A673 (cell line): ENCODE results near the gene PYDC2. TPM values are rescaled to one million over a fixed set of nuclear protein-coding genes. Genes with fewer than 3 reads are reported as not detected.

Experiments
- BruUV-seq: library from RNA; stranded (reverse); fragments of 400-500 nt; replicated peaks from 2 replicates; lab custom pipeline; 2021; lab: Mats Ljungman, UMichigan
- CTCF ChIA-PET: fragments of 300-600 bp; sonication (Branson Sonifier 250); formaldehyde crosslinking; loops from one replicate; lab custom pipeline; 2022; ENCODE audit warnings: antibody characterized with exemption; lab: Charles Lee
- POLR2A ChIA-PET: fragments of 300-600 bp; sonication (Branson Sonifier 250); formaldehyde crosslinking; loops from one replicate; lab custom pipeline; 2022; ENCODE audit warnings: antibody characterized with exemption; ENCODE audit not compliant: low non-redundant PET; lab: Charles Lee
- DNase-seq: peaks from one replicate; pipeline ENCODE4 v3.0.0-alpha.2; 2015; ENCODE audit warnings: low spot score
- H3K27ac ChIP-seq: fragments of 200-600 bp; sonication (generic); 2 replicates; pipeline ENCODE4 v1.5.1; 2016; ENCODE audit warnings: mixed run types, low read depth, mild to moderate bottlenecking, mixed read lengths, antibody characterized with exemption, low read length; ENCODE audit not compliant: poor library complexity, severe bottlenecking
- H3K27me3 ChIP-seq: fragments of 200-600 bp; sonication (generic); replicated peaks from 2 replicates; pipeline ENCODE4 v1.6.1; 2017; ENCODE audit warnings: mixed run types, low read depth, mild to moderate bottlenecking, mixed read lengths, antibody characterized with exemption, low read length; ENCODE audit not compliant: insufficient read depth, poor library complexity
- H3K36me3 ChIP-seq: fragments of 200-600 bp; sonication (generic); 2 replicates; pipeline ENCODE4 v1.6.1; 2016; ENCODE audit warnings: mixed run types, mild to moderate bottlenecking, mixed read lengths, antibody characterized with exemption, low read length; ENCODE audit not compliant: insufficient read depth, poor library complexity, severe bottlenecking
- H3K4me1 ChIP-seq: fragments of 200-600 bp; sonication (generic); 2 replicates; pipeline ENCODE4 v1.6.1; 2017; ENCODE audit warnings: mixed run types, mild to moderate bottlenecking, mixed read lengths, antibody characterized with exemption, low read length; ENCODE audit not compliant: insufficient read depth, poor library complexity, severe bottlenecking
- H3K4me3 ChIP-seq: fragments of 200-600 bp; sonication (generic); 2 replicates; pipeline ENCODE4 v1.5.1; 2016; ENCODE audit warnings: low read depth, mixed run types, mild to moderate bottlenecking, mixed read lengths, low read length; ENCODE audit not compliant: poor library complexity, severe bottlenecking
- H3K9me3 ChIP-seq: fragments of 200-600 bp; sonication (generic); 2 replicates; pipeline ENCODE4 v1.6.1; 2016; ENCODE audit warnings: mixed run types, low read depth, mild to moderate bottlenecking, mixed read lengths, antibody characterized with exemption, low read length; ENCODE audit not compliant: poor library complexity, severe bottlenecking
- CTCF ChIP-seq: fragments of 300-800, 200-600 bp; sonication (generic); conservative IDR thresholded peaks from 2 replicates; pipeline ENCODE4 v1.5.1; 2017; ENCODE audit warnings: low read depth, mild to moderate bottlenecking, antibody characterized with exemption, low read length, moderate library complexity, mixed read lengths
- EZH2 ChIP-seq: fragments of 200-600 bp; sonication (generic); IDR thresholded peaks from 2 replicates; pipeline ENCODE4 v1.6.1; 2017; ENCODE audit warnings: borderline replicate concordance, low read depth, mild to moderate bottlenecking, mixed read lengths, antibody characterized with exemption, low read length; ENCODE audit not compliant: poor library complexity, severe bottlenecking
- intact Hi-C: fragments of 100-400 bp; cut with micrococcal nuclease; formaldehyde crosslinking; loops from one replicate; pipeline ENCODE4 v1.10.0; 2022; ENCODE audit not compliant: unreplicated experiment
- total RNA-seq: library from RNA; stranded (reverse); gene quantifications from 2 replicates; pipeline ENCODE4 v1.2.3, GENCODE V29; 2021

The PYDC2 gene
- total RNA-seq, 1 experiment from 2014 or later = not detected

DNA sequence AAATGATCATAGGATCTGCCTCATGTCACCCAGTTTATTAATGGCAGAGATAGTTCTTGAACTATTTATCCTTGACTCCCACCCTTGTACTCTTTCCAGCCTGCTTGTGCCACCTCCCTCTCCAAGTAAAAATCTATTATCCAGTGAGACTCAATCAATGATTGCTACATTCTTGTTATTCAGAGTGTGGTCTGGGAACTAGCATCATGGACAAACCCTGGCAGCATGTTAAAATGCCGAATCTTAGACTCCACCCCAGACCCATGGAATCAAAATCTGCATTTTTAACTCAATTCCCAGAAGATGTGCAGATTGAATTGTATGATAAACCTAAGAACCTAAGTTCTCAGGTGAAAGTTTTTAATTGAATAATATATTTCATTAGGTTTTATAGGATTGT, 34.7 kb upstream of the PYDC2 start:
- no peak overlapping the region for H3K27ac ChIP-seq
- H3K36me3 ChIP-seq = no peaks in the 10 kb centered on the region
- no peaks in the 10 kb centered on the region for H3K4me1 ChIP-seq
- no peaks in the 10 kb centered on the region for H3K9me3 ChIP-seq
- H3K4me3 ChIP-seq = no peak overlapping the region
- intact Hi-C loops = no loop called here
- no peak for DNase-seq
- ChIA-PET CTCF (no interaction called here), POLR2A (no interaction called here)
- H3K27me3 ChIP-seq = no peaks in the 10 kb centered on the region
- no TSS peak for BruUV-seq
- TF ChIP-seq CTCF = no peak

DNA sequence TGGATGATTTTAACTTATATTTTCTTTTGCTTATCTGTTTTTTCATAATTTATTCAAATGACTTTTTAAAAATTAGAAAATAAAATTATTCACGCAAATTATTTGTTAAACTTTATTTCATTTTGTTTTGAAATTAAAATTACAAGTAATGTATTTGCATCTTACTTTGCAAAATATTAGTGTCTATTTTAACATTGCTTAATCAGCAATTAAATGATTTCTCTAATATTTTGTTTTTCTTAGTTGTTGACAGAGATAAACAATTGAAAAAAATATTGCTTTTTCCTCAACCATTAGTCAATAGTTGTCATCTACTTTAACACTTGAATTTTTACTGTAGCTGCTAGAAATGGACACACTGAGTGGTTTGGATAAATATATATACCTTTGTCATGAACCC, 32.8 kb upstream of the PYDC2 start:
- H3K4me3 ChIP-seq = no peak overlapping the region
- H3K4me1 ChIP-seq = no peaks in the 10 kb centered on the region
- intact Hi-C loops = no loop called here
- DNase-seq = no peak
- ChIA-PET POLR2A (no interaction called here), CTCF (no interaction called here)
- TF ChIP-seq CTCF = no peak
- no peak for TF ChIP-seq EZH2
- no TSS peak for BruUV-seq
- no peaks in the 10 kb centered on the region for H3K9me3 ChIP-seq
- H3K27ac ChIP-seq = no peak overlapping the region
- no peaks in the 10 kb centered on the region for H3K27me3 ChIP-seq
- no peaks in the 10 kb centered on the region for H3K36me3 ChIP-seq

GRCh38 chr3:191430103-191430502, 30.9 kb upstream of the PYDC2 start:
- Histone ChIP-seq H3K27me3 (no peaks in the 10 kb centered on the region), H3K4me1 (no peaks in the 10 kb centered on the region), H3K9me3 (no peaks in the 10 kb centered on the region), H3K36me3 (no peaks in the 10 kb centered on the region), H3K4me3 (no peak overlapping the region), H3K27ac (no peak overlapping the region)
- BruUV-seq = no TSS peak
- ChIA-PET POLR2A (no interaction called here), CTCF (no interaction called here)
- no peak for TF ChIP-seq CTCF
- no peak for TF ChIP-seq EZH2
- no peak for DNase-seq
- intact Hi-C loops = no loop called here
